T-helper 1 cell treated with Interleukin-12 subunit alpha and Interleukin-12 subunit beta and Interleukin-4 antibody, amounts not matched to agents 30 μg/mL and 1 μg/mL, for 36 hours (primary cell): ENCODE data around the gene KIF5C.

Source experiments
- H3K27ac Mint-ChIP-seq: one replicate; pipeline ENCODE4 v1.8.0; 2021; ENCODE audit warnings: mild to moderate bottlenecking, mixed read lengths
- H3K27me3 Mint-ChIP-seq: one replicate; pipeline ENCODE4 v1.8.0; 2021; ENCODE audit warnings: low read depth, mixed read lengths
- H3K36me3 Mint-ChIP-seq: one replicate; pipeline ENCODE4 v1.8.0; 2021; ENCODE audit warnings: low read depth, mixed read lengths
- H3K4me1 Mint-ChIP-seq: one replicate; pipeline ENCODE4 v1.8.0; 2021; ENCODE audit warnings: low read depth, mixed read lengths
- H3K4me3 Mint-ChIP-seq: one replicate; pipeline ENCODE4 v1.8.0; 2021; ENCODE audit warnings: mild to moderate bottlenecking, moderate library complexity, mixed read lengths
- H3K9me3 Mint-ChIP-seq: one replicate; pipeline ENCODE4 v1.8.0; 2021; ENCODE audit warnings: mixed read lengths

KIF5C gene

DNA sequence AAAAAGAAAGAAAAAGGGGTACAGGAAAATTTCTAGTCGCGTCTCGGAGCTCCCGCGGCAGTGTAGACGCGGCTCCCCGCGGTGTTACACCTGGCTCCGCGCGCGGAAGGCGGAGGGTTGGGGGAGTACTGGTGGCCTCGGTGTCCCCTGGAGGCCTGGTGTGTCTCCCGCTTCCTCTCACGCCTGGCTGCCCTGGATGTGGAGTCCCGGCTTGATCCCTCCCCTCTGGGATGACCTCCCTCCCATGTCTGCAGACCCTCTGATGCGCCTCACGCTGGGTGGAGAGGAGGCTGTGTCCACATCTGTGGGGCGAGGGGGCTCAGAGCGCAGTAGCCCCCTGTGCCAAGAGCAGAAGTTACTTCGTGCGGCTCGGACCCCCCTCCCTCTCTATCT, 1.2 kb downstream of the KIF5C start:
- peaks cover 20% of the 10 kb centered on the region for H3K27me3 Mint-ChIP-seq
- peak overlapping the region; percentile 67 for H3K27ac Mint-ChIP-seq
- H3K4me3 Mint-ChIP-seq, result peak overlapping the region; percentile 88
- peaks cover 9% of the 10 kb centered on the region for H3K36me3 Mint-ChIP-seq
- H3K9me3 Mint-ChIP-seq, result no peaks in the 10 kb centered on the region
- peaks cover 7% of the 10 kb centered on the region for H3K4me1 Mint-ChIP-seq

DNA sequence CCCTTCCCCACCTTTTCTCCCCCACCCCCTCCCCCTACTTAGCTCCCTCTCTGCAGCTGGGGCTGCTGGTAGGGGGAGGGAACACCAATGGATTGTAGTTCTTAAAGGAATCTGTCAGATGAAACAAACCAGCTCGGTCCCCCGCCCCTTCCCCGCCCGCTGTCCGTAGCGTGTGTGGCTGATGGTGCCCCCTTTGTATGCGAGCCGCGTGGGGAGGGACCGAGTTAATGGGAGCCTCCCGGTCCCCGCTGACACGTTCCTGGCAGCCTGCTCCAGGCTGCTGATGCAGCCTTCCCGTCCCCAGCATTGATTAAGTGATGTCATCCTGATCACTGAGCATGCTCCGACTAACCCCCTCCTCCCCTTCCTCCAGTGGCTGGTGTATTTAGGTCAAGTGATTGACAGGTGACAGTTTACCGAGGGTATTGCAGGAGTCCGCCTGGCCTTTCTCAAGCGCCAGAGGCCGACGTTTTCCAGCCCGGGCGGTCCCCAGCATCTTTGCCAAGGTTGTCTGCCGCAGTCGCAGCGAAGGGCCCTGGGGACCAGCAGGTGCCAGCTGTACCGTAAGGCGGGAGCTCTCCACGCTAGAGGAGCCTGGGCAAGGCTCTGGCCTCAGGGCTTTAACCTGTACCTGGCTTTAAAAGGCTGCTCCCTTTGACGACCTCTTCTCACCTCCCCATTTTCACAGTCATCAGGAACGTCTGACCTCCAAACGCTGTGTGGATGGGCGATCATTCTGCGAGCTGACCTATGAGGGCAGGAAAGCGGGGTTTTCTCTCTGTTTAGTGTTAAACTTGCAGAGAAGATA, 1.8 kb downstream of the KIF5C start:
- Mint-ChIP-seq H3K4me3 (peak overlapping the region; percentile 88), H3K4me1 (peaks cover 7% of the 10 kb centered on the region), H3K36me3 (peaks cover 9% of the 10 kb centered on the region), H3K27ac (peak overlapping the region; percentile 79), H3K27me3 (peaks cover 18% of the 10 kb centered on the region), H3K9me3 (no peaks in the 10 kb centered on the region)

DNA sequence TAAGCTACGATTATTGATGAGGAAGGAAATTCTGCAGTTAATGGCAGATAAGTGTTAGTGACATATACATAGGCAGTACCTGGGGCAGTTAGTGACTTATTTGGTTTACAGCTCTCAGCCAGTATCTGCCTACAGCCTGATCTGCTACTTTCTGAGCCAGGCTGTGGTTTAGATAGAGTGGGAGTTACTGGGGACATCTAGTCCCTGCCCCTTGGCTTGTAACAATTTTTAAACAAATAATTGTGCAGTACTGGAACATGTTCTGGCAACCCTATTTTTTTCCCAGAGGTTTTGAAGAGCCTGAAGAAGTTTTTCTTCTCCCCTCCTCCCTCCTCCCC, 2.3 kb downstream of the KIF5C start:
- Mint-ChIP-seq H3K9me3 (no peaks in the 10 kb centered on the region), H3K36me3 (peaks cover 9% of the 10 kb centered on the region), H3K27ac (no peak overlapping the region), H3K4me3 (peak overlapping the region; percentile 88), H3K4me1 (peaks cover 7% of the 10 kb centered on the region), H3K27me3 (peaks cover 12% of the 10 kb centered on the region)

DNA sequence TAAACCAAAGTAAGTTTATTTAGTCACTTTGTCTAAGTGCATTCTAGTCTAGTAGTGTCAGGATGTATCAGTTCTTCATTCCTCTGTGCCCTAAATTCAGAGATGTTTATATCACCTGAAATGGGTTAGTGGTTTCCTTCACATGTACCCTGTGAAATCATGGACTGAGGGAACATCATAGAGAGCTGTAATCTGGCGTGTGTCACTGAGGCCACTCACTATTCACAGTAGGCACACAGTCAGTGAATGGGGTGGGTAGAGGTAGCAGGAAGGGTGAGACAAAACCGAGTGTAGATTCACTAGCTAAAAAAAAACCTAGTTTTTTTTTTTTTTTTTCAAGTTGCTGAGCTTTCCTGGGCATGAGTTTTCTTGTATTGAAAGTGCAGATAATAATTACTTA, 5.6 kb downstream of the KIF5C start:
- H3K4me3 Mint-ChIP-seq, result no peak overlapping the region
- H3K4me1 Mint-ChIP-seq, result peaks cover 7% of the 10 kb centered on the region
- H3K27ac Mint-ChIP-seq, result no peak overlapping the region
- peaks cover 15% of the 10 kb centered on the region for H3K27me3 Mint-ChIP-seq
- peaks cover 11% of the 10 kb centered on the region for H3K36me3 Mint-ChIP-seq
- H3K9me3 Mint-ChIP-seq, result no peaks in the 10 kb centered on the region

DNA sequence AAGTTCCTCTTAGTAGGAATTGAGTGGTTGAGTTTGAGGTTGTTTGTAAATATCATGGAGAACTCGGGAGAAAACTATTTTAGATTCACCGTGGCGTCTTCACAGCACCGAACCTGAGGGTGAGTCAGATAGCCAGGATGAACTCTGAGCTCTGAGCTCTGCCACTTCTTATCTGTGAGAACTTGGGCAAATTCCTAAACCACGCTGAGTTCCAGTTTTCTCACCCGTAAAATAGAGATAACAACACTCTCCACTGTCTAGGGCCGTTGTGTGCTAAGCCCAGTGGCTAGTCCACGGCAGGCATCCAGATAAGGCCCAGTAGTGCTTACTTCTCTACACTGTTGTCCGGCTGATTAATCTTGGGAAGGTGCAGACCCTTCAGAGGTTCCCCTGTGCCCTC, 7.0 kb downstream of the KIF5C start:
- Mint-ChIP-seq H3K27me3 (peaks cover 21% of the 10 kb centered on the region), H3K27ac (no peak overlapping the region), H3K9me3 (no peaks in the 10 kb centered on the region), H3K36me3 (peaks cover 11% of the 10 kb centered on the region), H3K4me3 (no peak overlapping the region), H3K4me1 (peaks cover 3% of the 10 kb centered on the region)

DNA sequence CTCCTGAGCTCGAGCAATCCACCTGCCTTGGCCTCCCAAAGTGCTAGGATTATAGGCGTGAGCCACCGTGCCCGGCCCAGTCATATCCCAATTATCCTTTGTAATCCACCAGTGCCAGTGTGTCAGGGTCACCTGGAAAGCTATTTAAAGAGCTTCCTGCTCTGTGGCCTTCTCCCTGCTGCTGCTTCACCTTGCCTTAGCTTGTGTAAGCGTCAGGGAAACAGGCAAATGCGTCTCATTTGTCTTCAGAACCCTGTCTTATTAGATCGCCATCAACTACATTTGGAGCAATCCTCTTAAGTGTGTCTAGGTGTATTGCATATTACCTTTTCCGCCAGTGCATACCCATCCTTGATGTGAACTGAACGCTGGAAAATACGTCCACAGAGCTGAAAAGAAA, 10.2 kb downstream of the KIF5C start:
- H3K9me3 Mint-ChIP-seq, result no peaks in the 10 kb centered on the region
- peaks cover 14% of the 10 kb centered on the region for H3K36me3 Mint-ChIP-seq
- no peak overlapping the region for H3K4me3 Mint-ChIP-seq
- H3K27ac Mint-ChIP-seq, result no peak overlapping the region
- H3K27me3 Mint-ChIP-seq, result peaks cover 36% of the 10 kb centered on the region
- peaks cover 12% of the 10 kb centered on the region for H3K4me1 Mint-ChIP-seq

DNA sequence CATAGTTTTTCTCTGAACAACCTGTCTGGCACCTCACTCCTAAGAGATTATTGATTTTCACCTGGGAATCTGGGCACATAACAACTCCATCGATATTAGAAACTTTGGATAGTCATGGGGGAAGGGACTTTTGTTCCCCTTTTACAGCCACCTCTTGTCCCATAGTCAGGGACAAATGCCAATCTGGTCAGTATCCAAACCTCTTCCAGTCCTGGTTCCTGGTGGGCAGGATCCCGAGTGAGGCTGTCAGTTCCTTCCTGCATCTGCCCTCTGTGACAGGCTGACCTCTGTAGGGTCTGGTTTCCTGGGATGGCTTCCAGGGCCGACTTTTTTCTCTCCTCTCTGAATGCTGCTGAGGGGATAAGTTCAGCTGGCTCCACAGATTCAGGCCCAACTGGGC, 11.0 kb downstream of the KIF5C start:
- H3K27ac Mint-ChIP-seq, result no peak overlapping the region
- peaks cover 12% of the 10 kb centered on the region for H3K4me1 Mint-ChIP-seq
- H3K9me3 Mint-ChIP-seq, result peaks cover 2% of the 10 kb centered on the region
- H3K4me3 Mint-ChIP-seq, result no peak overlapping the region
- H3K27me3 Mint-ChIP-seq, result peaks cover 38% of the 10 kb centered on the region
- peaks cover 12% of the 10 kb centered on the region for H3K36me3 Mint-ChIP-seq

DNA sequence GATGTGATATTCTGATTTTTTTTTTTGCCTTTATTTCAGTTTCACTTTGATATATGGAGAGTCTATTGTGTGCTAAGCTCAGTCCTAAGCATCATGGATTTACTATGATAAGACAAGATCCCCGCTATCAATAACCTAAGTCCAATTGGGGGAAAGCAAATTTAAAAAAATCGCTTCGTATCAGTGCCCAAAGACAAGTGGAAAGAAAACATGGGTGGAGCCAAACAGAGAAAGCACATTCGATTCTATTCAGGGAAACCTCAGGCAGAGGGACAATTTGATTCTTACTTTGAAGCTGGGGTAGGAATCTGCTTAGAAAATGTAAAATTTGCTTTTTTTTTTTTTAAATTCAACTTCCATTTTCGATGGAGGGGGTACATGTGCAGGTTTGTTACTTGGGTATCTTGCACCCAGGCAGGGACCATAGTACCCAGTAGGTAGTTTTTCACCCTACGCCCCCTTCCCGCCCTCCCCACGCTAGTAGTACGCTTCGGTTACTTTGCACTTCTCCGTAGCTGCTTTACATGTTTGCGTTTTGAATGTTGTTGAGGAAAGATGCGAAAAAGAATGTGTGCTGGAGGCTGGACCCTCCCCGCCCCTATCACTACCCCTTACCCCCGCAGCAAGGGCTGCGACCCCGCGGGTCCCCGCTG, 12.4 kb downstream of the KIF5C start:
- peaks cover 12% of the 10 kb centered on the region for H3K4me1 Mint-ChIP-seq
- H3K36me3 Mint-ChIP-seq, result peaks cover 12% of the 10 kb centered on the region
- peaks cover 10% of the 10 kb centered on the region for H3K9me3 Mint-ChIP-seq
- no peak overlapping the region for H3K27ac Mint-ChIP-seq
- H3K4me3 Mint-ChIP-seq, result peak overlapping the region; percentile 82
- H3K27me3 Mint-ChIP-seq, result peaks cover 38% of the 10 kb centered on the region

DNA sequence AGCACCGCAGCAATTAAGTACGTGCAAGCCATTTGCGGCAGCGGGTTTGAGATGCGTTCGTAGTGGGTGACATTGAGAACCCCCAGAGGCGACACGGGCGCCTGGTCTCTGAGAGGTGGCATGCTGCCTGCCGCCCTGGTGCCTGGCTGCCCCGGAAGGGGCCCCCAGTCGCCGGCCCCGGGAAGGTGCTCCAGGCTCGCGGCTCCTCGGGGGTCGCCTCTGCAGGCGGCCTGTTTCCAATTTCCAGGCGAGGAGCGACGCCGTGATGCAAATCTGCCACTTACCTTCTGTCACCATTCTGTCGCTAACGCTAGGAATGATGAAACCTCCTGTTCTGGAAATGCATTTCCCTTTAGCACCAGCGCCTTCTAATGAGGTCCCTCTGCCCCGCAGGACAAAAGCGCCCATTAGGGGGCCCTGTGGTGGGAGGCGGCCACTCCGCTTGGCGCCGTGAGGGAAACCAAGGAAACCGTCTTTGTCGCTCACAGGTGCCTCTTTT, 13.0 kb downstream of the KIF5C start:
- Mint-ChIP-seq H3K4me1 (peaks cover 12% of the 10 kb centered on the region), H3K36me3 (peaks cover 14% of the 10 kb centered on the region), H3K4me3 (peak overlapping the region; percentile 82), H3K27ac (no peak overlapping the region), H3K9me3 (peaks cover 16% of the 10 kb centered on the region), H3K27me3 (peaks cover 38% of the 10 kb centered on the region)

DNA sequence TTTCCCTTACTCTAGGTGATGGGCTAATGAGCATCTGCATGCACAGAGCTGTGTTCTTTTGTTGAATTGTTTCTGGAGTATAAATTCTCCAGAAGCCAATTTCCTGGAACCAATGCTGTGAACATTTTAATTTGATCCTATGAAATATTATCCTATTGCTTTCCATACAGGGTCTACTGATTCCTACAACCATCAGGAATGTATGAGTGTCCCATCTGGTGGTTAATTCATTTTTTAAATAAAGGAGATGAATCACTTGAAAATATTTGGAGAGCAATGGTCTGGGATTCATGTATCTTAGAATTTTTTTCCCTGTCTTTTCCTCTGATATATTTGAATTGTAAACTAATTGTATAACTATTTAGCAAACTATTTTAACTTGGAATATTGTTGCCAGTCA, 14.0 kb downstream of the KIF5C start:
- Mint-ChIP-seq H3K4me3 (peak overlapping the region; percentile 44), H3K36me3 (peaks cover 22% of the 10 kb centered on the region), H3K4me1 (peaks cover 15% of the 10 kb centered on the region), H3K27me3 (peaks cover 38% of the 10 kb centered on the region), H3K9me3 (peaks cover 24% of the 10 kb centered on the region), H3K27ac (no peak overlapping the region)

DNA sequence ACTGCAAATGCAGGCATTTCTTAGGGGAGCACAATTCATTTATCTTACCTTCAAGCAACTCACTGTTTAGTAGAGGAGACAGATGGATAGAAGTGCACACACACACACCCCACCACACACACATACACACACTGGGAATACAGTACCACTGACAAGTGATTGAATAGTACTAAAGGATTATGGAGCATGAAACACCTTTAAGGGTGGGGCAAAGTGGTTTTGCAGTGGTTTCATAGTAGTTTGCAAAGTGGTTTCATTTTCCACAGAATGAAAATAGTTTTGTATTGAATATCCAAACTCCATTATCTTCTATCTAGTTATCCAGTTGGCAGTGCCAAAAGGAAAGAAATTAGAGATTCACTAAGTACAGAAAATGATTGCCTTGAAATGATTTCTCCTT, 18.9 kb downstream of the KIF5C start:
- Mint-ChIP-seq H3K27ac (no peak overlapping the region), H3K36me3 (peaks cover 18% of the 10 kb centered on the region), H3K4me3 (no peak overlapping the region), H3K4me1 (peaks cover 3% of the 10 kb centered on the region), H3K27me3 (peaks cover 10% of the 10 kb centered on the region), H3K9me3 (peaks cover 24% of the 10 kb centered on the region)

DNA sequence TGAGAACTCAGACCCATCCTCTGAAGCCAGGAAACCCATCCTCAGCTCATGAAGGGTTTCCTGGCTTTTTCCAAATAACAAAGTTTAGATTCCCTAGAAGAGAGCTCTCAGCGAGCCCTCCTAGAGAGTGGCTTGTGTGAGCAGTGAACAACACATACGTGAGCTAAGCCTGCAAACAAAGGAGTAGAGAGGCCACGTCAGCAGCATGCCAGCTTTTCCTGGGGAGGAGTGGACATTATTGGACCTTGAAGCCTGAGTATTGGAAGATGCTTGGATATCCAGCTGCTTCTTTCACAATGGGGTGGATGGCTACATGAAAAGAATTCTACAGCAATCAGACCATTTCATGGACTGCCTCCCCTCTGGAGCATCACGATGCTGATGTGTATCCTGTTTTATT, 21.1 kb downstream of the KIF5C start:
- Mint-ChIP-seq H3K4me1 (peaks cover 3% of the 10 kb centered on the region), H3K27ac (no peak overlapping the region)

DNA sequence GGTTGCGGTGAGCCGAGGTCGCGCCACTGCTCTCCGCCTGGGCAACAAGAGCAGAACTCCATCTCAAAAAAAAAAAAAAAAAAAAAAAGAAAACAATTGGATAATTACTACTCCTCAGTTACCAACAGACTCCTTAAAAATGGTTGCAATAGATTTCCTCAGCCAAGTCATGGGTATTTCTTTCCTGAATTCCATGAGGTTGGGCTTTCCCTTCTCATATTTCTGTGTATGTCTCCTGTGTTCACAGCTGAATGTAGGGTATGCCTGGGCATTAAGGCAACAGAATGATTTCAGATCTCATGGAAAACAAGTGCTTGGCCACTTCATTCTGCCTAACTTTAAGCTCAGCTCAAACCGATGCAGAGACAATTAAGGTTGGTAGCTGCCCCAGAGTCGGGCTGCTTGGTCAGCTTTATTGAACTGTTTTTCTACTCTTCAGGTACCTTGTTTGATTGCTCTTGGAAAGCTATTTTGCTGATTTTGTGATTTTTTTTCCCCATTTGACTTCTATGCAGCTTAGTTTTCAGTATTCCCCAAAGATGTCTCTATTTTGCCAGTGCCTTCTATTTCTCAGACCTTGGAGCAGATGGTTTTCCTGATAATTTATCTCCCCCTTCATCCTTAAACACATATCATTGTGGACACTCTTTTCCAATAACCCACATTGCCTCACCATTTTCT, 24.8 kb downstream of the KIF5C start:
- Mint-ChIP-seq H3K4me1 (no peaks in the 10 kb centered on the region), H3K9me3 (no peaks in the 10 kb centered on the region), H3K27ac (no peak overlapping the region), H3K4me3 (no peak overlapping the region), H3K36me3 (peaks cover 2% of the 10 kb centered on the region), H3K27me3 (no peaks in the 10 kb centered on the region)

More for the DNA sequence above, 21.1 kb downstream of the KIF5C start:
- Mint-ChIP-seq H3K27me3 (no peaks in the 10 kb centered on the region), H3K9me3 (peaks cover 20% of the 10 kb centered on the region), H3K36me3 (peaks cover 10% of the 10 kb centered on the region), H3K4me3 (no peak overlapping the region)

DNA sequence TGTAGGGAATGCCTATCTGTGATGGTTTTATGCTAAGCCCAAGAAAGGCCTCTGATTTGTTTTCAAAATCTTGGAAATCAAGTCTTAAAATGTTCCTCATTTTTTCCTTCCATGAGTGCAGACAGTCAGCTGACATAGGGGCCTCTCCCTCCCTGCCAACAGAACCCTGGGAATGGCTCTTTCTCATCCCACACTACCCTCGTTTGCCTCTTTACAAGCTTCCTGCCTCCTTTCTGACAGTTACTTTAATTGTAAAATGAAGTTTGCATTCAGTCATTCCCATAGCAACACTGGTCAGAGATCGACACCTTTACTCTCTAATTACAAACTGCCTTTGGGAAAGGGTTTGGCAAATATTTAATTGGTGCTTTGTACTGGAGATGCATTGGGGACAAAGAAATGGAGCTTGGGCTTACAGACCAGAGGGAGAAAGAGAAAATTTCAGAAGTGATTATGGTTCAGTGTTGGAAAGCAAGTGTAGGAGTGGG, 25.4 kb downstream of the KIF5C start:
- Mint-ChIP-seq H3K27me3 (no peaks in the 10 kb centered on the region), H3K27ac (no peak overlapping the region), H3K9me3 (no peaks in the 10 kb centered on the region), H3K4me3 (no peak overlapping the region), H3K4me1 (no peaks in the 10 kb centered on the region), H3K36me3 (peaks cover 2% of the 10 kb centered on the region)
